Aorta (tissue), 5 donors: ENCODE data around the gene XRCC2. TPM values are rescaled to one million over a fixed set of nuclear protein-coding genes. Genes with fewer than 3 reads are reported as not detected.

Experiments
- ATAC-seq: fragments of 200-7000 bp; cut with Tn5 transposase; one replicate; pipeline ENCODE4 v1.9.1; 2022; ENCODE audit warnings: moderate library complexity; ENCODE audit not compliant: low FRiP score
- DNase-seq, 2 donors: peaks; one replicate each; pipeline ENCODE4 v3.0.0-alpha.2; 2020
- H3K27ac ChIP-seq, 2 donors: one replicate each; pipeline ENCODE4 v1.5.1; 2013; ENCODE audit warnings: low read length in 2 of 2, mild to moderate bottlenecking in 2 of 2, moderate library complexity in 2 of 2, control low read depth in 1 of 2, inconsistent platforms in 1 of 2, low read depth in 1 of 2
- H3K27me3 ChIP-seq, 2 donors: one replicate each; pipeline ENCODE4 v1.6.1; 2013; ENCODE audit warnings: control low read depth in 1 of 2, low read length in 1 of 2, mild to moderate bottlenecking in 1 of 2, moderate library complexity in 1 of 2; ENCODE audit not compliant: insufficient read depth in 2 of 2, control insufficient read depth in 1 of 2
- H3K36me3 ChIP-seq, 2 donors: one replicate each; pipeline ENCODE4 v1.6.1; 2013; ENCODE audit warnings: control low read depth in 1 of 2, low read length in 1 of 2, mild to moderate bottlenecking in 1 of 2; ENCODE audit not compliant: insufficient read depth in 2 of 2, control insufficient read depth in 1 of 2
- H3K4me1 ChIP-seq, 2 donors: one replicate each; pipeline ENCODE4 v1.6.1; 2013; ENCODE audit warnings: low read length in 2 of 2, control low read depth in 1 of 2, mild to moderate bottlenecking in 1 of 2, moderate library complexity in 1 of 2; ENCODE audit not compliant: insufficient read depth in 2 of 2, control insufficient read depth in 1 of 2
- H3K4me3 ChIP-seq, 2 donors: one replicate each; pipeline ENCODE4 v1.5.1; 2013; ENCODE audit warnings: low read length in 2 of 2, control low read depth in 1 of 2, mild to moderate bottlenecking in 1 of 2
- H3K9me3 ChIP-seq: one replicate; pipeline ENCODE4 v1.6.1; 2013; ENCODE audit warnings: mild to moderate bottlenecking, low read length; ENCODE audit not compliant: control insufficient read depth
- WGBS, 2 donors: extraction: QIAGEN DNeasy Blood & Tissue Kit; methylation state at CpG; one replicate each; pipeline ENCODE4 v1.1.7; 2013; 5-methylcytosine and 5-hydroxymethylcytosine counted together
- intact Hi-C, 2 donors: fragments of 100-400 bp; cut with DNase I; formaldehyde crosslinking; loops; one replicate each; pipeline versions ENCODE4 v1.14.2 to v1.15.0; 2022
- polyA plus RNA-seq, 2 donors: library from polyadenylated mRNA; stranded (reverse); fragments of 200-250 nt; gene quantifications; one replicate each; pipeline ENCODE4 v1.2.3, GENCODE V29; 2013
- total RNA-seq, 2 donors: library from RNA; stranded (reverse); fragmentation: NEBNext Ultra II Directional; extraction: Animal tissue kit (Norgen Biotek cat#: 25700); gene quantifications; one replicate each; pipeline ENCODE4 v1.2.1, GENCODE V29; 2021
- donor health status: healthy with polysubstance abuse.
- donor health status: Bipolar disorder and iron deficiency.
- donor health status: DM: no; HTN: no; CAD: no.
- donor health status: DM: no; HTN: no; CAD: no.
- donor health status: DM: yes; HTN: yes; CAD: no.

XRCC2 gene
- total and polyA plus RNA-seq, 4 donors: 0.13 to 0.57 (median 0.19) TPM; not detected in 1

GRCh38 chr7:152668975-152669374 is 7.0 kb downstream of the XRCC2 start:
- no peaks in the 10 kb centered on the region for H3K9me3 ChIP-seq
- ATAC-seq (no peak), DNase-seq (no peak)
- WGBS, 2 donors: 95 to 100% methylated on average over 1 of the region's 1 CpG
- intact Hi-C loops: no loop called here
- H3K4me1 ChIP-seq: peaks cover 0 to 2% of the 10 kb centered on the region in 2 donors
- no peaks in the 10 kb centered on the region for H3K36me3 ChIP-seq
- H3K27ac ChIP-seq: no peak overlapping the region
- H3K4me3 ChIP-seq: no peak overlapping the region
- no peaks in the 10 kb centered on the region for H3K27me3 ChIP-seq

GRCh38 chr7:152667958-152668357 is 8.0 kb downstream of the XRCC2 start:
- Histone ChIP-seq H3K4me1 (peaks cover 0 to 2% of the 10 kb centered on the region in 2 donors), H3K9me3 (no peaks in the 10 kb centered on the region), H3K36me3 (no peaks in the 10 kb centered on the region), H3K27me3 (no peaks in the 10 kb centered on the region), H3K4me3 (no peak overlapping the region), H3K27ac (no peak overlapping the region)
- WGBS, 2 donors: 89 to 96% methylated on average over 5 of the region's 5 CpGs
- DNase-seq (no peak), ATAC-seq (no peak)
- intact Hi-C loops: no loop called here

- DNase-seq: no peak
- H3K4me1 ChIP-seq: peaks cover 0 to 2% of the 10 kb centered on the region in 2 donors
- H3K9me3 ChIP-seq: no peaks in the 10 kb centered on the region
- no peaks in the 10 kb centered on the region for H3K27me3 ChIP-seq
- H3K27ac ChIP-seq: no peak overlapping the region
- no peak for ATAC-seq
- H3K36me3 ChIP-seq: no peaks in the 10 kb centered on the region
- 99 to 100% methylated on average over 1 of the region's 1 CpG for WGBS, 2 donors
- intact Hi-C loops: no loop called here
- no peak overlapping the region for H3K4me3 ChIP-seq
Measured at GRCh38 chr7:152666078-152666477, 9.9 kb downstream of the XRCC2 start.

- Histone ChIP-seq H3K36me3 (no peaks in the 10 kb centered on the region), H3K27me3 (no peaks in the 10 kb centered on the region), H3K9me3 (no peaks in the 10 kb centered on the region), H3K4me1 (peaks cover 0 to 2% of the 10 kb centered on the region in 2 donors), H3K27ac (no peak overlapping the region), H3K4me3 (no peak overlapping the region)
- intact Hi-C loops: no loop called here
- no peak for ATAC-seq
- 89 to 94% methylated on average over 4 of the region's 4 CpGs for whole genome bisulfite sequencing, 2 donors
- no peak for DNase-seq
Measured at GRCh38 chr7:152664636-152665035, 11.3 kb downstream of the XRCC2 start.

GRCh38 chr7:152663931-152664330 is 12.0 kb downstream of the XRCC2 start:
- no peak for ATAC-seq

GRCh38 chr7:152663148-152663740 is 12.7 kb downstream of the XRCC2 start:
- no peaks in the 10 kb centered on the region for H3K27me3 ChIP-seq
- H3K27ac ChIP-seq: no peak overlapping the region
- DNase-seq: no peak
- no peak overlapping the region for H3K4me3 ChIP-seq
- WGBS, 2 donors: 64 to 66% methylated on average over 11 of the region's 11 CpGs
- no peaks in the 10 kb centered on the region for H3K9me3 ChIP-seq
- intact Hi-C loops: no loop called here
- no peak for ATAC-seq
- peaks cover 0 to 2% of the 10 kb centered on the region in 2 donors for H3K4me1 ChIP-seq
- no peaks in the 10 kb centered on the region for H3K36me3 ChIP-seq

More at GRCh38 chr7:152663931-152664330, 12.0 kb downstream of the XRCC2 start:
- no peaks in the 10 kb centered on the region for H3K36me3 ChIP-seq
- 87 to 93% methylated on average over 2 of the region's 2 CpGs for WGBS, 2 donors
- no peak for DNase-seq
- no peak overlapping the region for H3K27ac ChIP-seq
- no peaks in the 10 kb centered on the region for H3K27me3 ChIP-seq
- intact Hi-C loops: no loop called here
- H3K4me1 ChIP-seq: peaks cover 0 to 2% of the 10 kb centered on the region in 2 donors
- H3K4me3 ChIP-seq: no peak overlapping the region
- no peaks in the 10 kb centered on the region for H3K9me3 ChIP-seq

GRCh38 chr7:152661479-152661878 is 14.5 kb downstream of the XRCC2 start:
- no peak overlapping the region for H3K27ac ChIP-seq
- H3K4me3 ChIP-seq: no peak overlapping the region
- intact Hi-C loops: no loop called here
- H3K36me3 ChIP-seq: no peaks in the 10 kb centered on the region
- H3K4me1 ChIP-seq: peaks cover 0 to 2% of the 10 kb centered on the region in 2 donors
- H3K9me3 ChIP-seq: no peaks in the 10 kb centered on the region
- WGBS, 2 donors: 93 to 96% methylated on average over 1 of the region's 1 CpG
- ATAC-seq (no peak), DNase-seq (no peak)
- no peaks in the 10 kb centered on the region for H3K27me3 ChIP-seq

GRCh38 chr7:152660021-152660420 is 15.9 kb downstream of the XRCC2 start:
- no peaks in the 10 kb centered on the region for H3K36me3 ChIP-seq
- DNase-seq (no peak), ATAC-seq (no peak)
- WGBS, 2 donors: 93 to 95% methylated on average over 7 of the region's 7 CpGs
- H3K27ac ChIP-seq: no peak overlapping the region
- intact Hi-C loops: no loop called here
- no peaks in the 10 kb centered on the region for H3K9me3 ChIP-seq
- H3K4me3 ChIP-seq: no peak overlapping the region
- H3K27me3 ChIP-seq: no peaks in the 10 kb centered on the region
- H3K4me1 ChIP-seq: peaks cover 0 to 2% of the 10 kb centered on the region in 2 donors

GRCh38 chr7:152654971-152655370 is 21.0 kb downstream of the XRCC2 start:
- Histone ChIP-seq H3K4me1 (no peaks in the 10 kb centered on the region), H3K27ac (no peak overlapping the region), H3K36me3 (no peaks in the 10 kb centered on the region), H3K9me3 (no peaks in the 10 kb centered on the region), H3K27me3 (no peaks in the 10 kb centered on the region), H3K4me3 (no peak overlapping the region)
- no peak for DNase-seq
- ATAC-seq: no peak
- WGBS, 2 donors: 86 to 90% methylated on average over 4 of the region's 4 CpGs
- intact Hi-C loops: no loop called here
